ENCODE data around the gene GABRR2.

Gene GABRR2

GRCh38 chr6:89315249-89315885, at the start of gene GABRR2:
Gene GABRR2, minus strand, starts transcription at chr6:89315299. Its CDS starts 134 bp downstream, at chr6:89315165.
- no peak for DNase-seq

GRCh38 chr6:89364586-89364985, 49.5 kb upstream of the GABRR2 start:
- no peak for DNase-seq

- DNase-seq, result no peak
These were observed 46.1 kb upstream of the GABRR2 start for GRCh38 chr6:89361171-89361570.

- no peak for DNase-seq
These were observed 45.4 kb upstream of the GABRR2 start for GRCh38 chr6:89360415-89360999.

- DNase-seq, result no peak
These were observed 44.5 kb upstream of the GABRR2 start for GRCh38 chr6:89359561-89359960.

GRCh38 chr6:89357390-89357789, 42.3 kb upstream of the GABRR2 start:
- DNase-seq, result no peak

- no peak for DNase-seq
These were observed 41.6 kb upstream of the GABRR2 start for GRCh38 chr6:89356642-89357170.

- DNase-seq, result no peak
These were observed 40.6 kb upstream of the GABRR2 start for GRCh38 chr6:89355511-89356194.

GRCh38 chr6:89353702-89354392, 38.7 kb upstream of the GABRR2 start:
- no peak for DNase-seq

- DNase-seq, result no peak
These were observed 38.0 kb upstream of the GABRR2 start for GRCh38 chr6:89353118-89353556.

GRCh38 chr6:89352278-89353117, 37.4 kb upstream of the GABRR2 start, which contains the start of gene UBE2J1:
Gene UBE2J1, minus strand, starts transcription at chr6:89352722. Its CDS starts 153 bp downstream, at chr6:89352569.
- peak; percentile 85 for DNase-seq

- no peak for DNase-seq
These were observed 36.7 kb upstream of the GABRR2 start for GRCh38 chr6:89351671-89352277.

- DNase-seq, result no peak
These were observed 35.3 kb upstream of the GABRR2 start for GRCh38 chr6:89350281-89350966.

- DNase-seq, result no peak
These were observed 33.3 kb upstream of the GABRR2 start for GRCh38 chr6:89348372-89348771.

- no peak for DNase-seq
These were observed 32.7 kb upstream of the GABRR2 start for GRCh38 chr6:89347825-89348224.

- no peak for DNase-seq
These were observed 31.3 kb upstream of the GABRR2 start for GRCh38 chr6:89346433-89346832.

GRCh38 chr6:89339565-89339964, 24.5 kb upstream of the GABRR2 start:
- no peak for DNase-seq

- DNase-seq, result no peak
These were observed 20.1 kb upstream of the GABRR2 start for GRCh38 chr6:89335164-89335563.

- no peak for DNase-seq
These were observed 15.8 kb upstream of the GABRR2 start for GRCh38 chr6:89330910-89331309.

- no peak for DNase-seq
These were observed 13.9 kb upstream of the GABRR2 start for GRCh38 chr6:89328976-89329375.

- no peak for DNase-seq
These were observed 9.2 kb upstream of the GABRR2 start for GRCh38 chr6:89324304-89324703.

All from stimulated activated CD4-positive, alpha-beta T cell treated with anti-CD3 and anti-CD28 coated beads, Interleukin-15, amount 100 ng/mL, for 24 hours (primary cell).